ENCODE measurements around the gene IMMP2L. TPM values are rescaled to one million over a fixed set of nuclear protein-coding genes. Genes with fewer than 3 reads are reported as not detected.
A peak's percentile ranks its signal among the peaks of the same experiment; 100 is the strongest.

Gene IMMP2L
- total RNA-seq, 2 experiments from 2014 or later, result 8.9 to 18.7 TPM

- no peak overlapping the region for H3K4me3 ChIP-seq (ENCODE audit: low read length)
- Mint-ChIP-seq H3K27ac (peak overlapping the region; percentile 18), H3K4me1 (ENCODE audit: low read depth) (peaks cover 68% of the 10 kb centered on the region), H3K9me3 (no peaks in the 10 kb centered on the region), H3K36me3 (ENCODE audit: low read depth) (peaks cover 68% of the 10 kb centered on the region), H3K4me3 (no peak overlapping the region), H3K27me3 (no peaks in the 10 kb centered on the region)
- H3K36me3 ChIP-seq (ENCODE audit: insufficient read depth, low read length), result no peaks in the 10 kb centered on the region
- TF ChIP-seq CTCF (IDR thresholded peaks at IDR 0.05), result no peak
- no peaks in the 10 kb centered on the region for H3K9me3 ChIP-seq (ENCODE audit: control insufficient read depth in 1 of 2, insufficient read depth in 1 of 2, low read length in 2 of 2)
- no peak for DNase-seq
- no peak overlapping the region for H3K27ac ChIP-seq (ENCODE audit: low read depth in 1 of 2, low read length in 2 of 2)
- H3K4me1 ChIP-seq (ENCODE audit: insufficient read depth, low read length), result no peaks in the 10 kb centered on the region
- no peaks in the 10 kb centered on the region for H3K27me3 ChIP-seq (ENCODE audit: control insufficient read depth in 1 of 2, insufficient read depth in 2 of 2, low read length in 2 of 2)
- CTCF ChIA-PET, result no interaction called here
- POLR2A ChIA-PET, result no interaction called here
- intact Hi-C loops (cut with DNase I, micrococcal nuclease), result loop anchor here in 1 of 2 experiments (5.0 to 10.0 kb wide), 3 partner anchors 384 to 631 kb away; partner anchors contain the start of gene IMMP2L
- no peak for ATAC-seq (ENCODE audit: poor library complexity)
Observed at GRCh38 chr7:111103678-111104274, 458.5 kb downstream of the IMMP2L start.

DNA sequence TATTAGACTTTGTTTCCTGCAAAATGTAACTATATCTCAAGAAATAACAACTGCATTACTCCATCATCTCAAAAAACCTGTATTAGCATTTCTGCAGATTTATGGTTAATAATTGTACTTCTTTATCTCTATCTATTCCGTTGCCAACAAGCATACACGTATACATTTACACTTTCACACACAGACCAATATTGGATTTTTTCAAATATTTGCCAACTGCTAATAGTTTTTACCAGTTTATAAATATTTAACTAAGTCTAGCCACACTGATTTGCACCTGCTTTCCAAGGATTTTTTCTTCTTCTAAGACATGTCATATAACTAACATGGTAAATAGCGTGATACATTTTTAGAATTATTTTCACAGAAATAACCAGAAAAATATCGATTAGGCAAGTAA is 459.2 kb downstream of the IMMP2L start:
- intact Hi-C loops (cut with DNase I, micrococcal nuclease), result loop anchor here in 1 of 2 experiments (5.0 to 10.0 kb wide), 3 partner anchors 384 to 632 kb away; partner anchors contain the start of gene IMMP2L
- Mint-ChIP-seq H3K4me1 (ENCODE audit: low read depth) (peaks cover 71% of the 10 kb centered on the region), H3K36me3 (ENCODE audit: low read depth) (peaks cover 70% of the 10 kb centered on the region), H3K27ac (no peak overlapping the region), H3K9me3 (no peaks in the 10 kb centered on the region), H3K4me3 (no peak overlapping the region), H3K27me3 (no peaks in the 10 kb centered on the region)
- Histone ChIP-seq H3K4me3 (ENCODE audit: low read length) (no peak overlapping the region), H3K27ac (ENCODE audit: low read depth in 1 of 2, low read length in 2 of 2) (no peak overlapping the region), H3K27me3 (ENCODE audit: control insufficient read depth in 1 of 2, insufficient read depth in 2 of 2, low read length in 2 of 2) (no peaks in the 10 kb centered on the region), H3K9me3 (ENCODE audit: control insufficient read depth in 1 of 2, insufficient read depth in 1 of 2, low read length in 2 of 2) (no peaks in the 10 kb centered on the region), H3K4me1 (ENCODE audit: insufficient read depth, low read length) (no peaks in the 10 kb centered on the region), H3K36me3 (ENCODE audit: insufficient read depth, low read length) (no peaks in the 10 kb centered on the region)
- ChIA-PET CTCF (no interaction called here), POLR2A (no interaction called here)
- ATAC-seq (ENCODE audit: poor library complexity) (no peak), DNase-seq (no peak)
- no peak for TF ChIP-seq CTCF (IDR thresholded peaks at IDR 0.05)

DNA sequence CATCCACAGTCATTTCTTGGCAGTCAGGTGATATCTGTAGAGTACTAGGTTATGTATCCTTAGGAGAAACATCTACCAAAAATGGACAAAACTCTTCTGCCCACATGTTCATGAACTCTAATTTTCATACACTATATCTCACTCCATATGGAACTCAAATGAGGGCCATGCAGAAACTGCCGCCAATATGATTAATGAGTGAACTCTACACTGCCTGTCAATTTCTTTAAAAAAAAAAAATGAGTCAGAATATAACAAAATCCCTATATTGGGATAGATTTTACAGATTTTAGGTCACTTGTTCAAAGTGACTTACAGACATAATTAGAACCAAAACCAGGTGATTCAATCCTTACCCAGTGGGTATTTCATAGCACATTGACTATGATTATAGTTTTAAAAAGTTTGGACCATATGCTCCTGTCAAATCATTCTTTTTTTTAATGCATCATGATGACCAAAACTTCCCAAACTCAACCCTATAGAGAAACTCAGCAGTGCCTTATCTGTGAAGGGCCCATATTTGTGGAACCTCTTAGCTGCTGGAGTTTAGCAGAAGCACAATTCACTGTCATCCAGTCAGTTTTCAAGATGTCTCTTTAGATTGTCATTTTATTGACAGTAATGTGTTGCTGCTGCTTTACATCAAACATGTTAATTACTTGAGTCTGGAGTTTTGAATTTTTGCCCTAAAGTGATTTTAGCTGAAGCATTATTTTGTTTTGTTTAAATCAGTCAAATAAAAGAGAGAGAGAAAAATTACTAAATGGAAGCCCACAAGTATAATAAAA is 460.2 kb downstream of the IMMP2L start:
- H3K27ac Mint-ChIP-seq, result peak overlapping the region; percentile 40
- peaks cover 63% of the 10 kb centered on the region for H3K36me3 Mint-ChIP-seq (ENCODE audit: low read depth)

More for the DNA sequence above, 460.2 kb downstream of the IMMP2L start:
- TF ChIP-seq CTCF (IDR thresholded peaks at IDR 0.05), result no peak
- Mint-ChIP-seq H3K4me1 (ENCODE audit: low read depth) (peaks cover 74% of the 10 kb centered on the region), H3K9me3 (no peaks in the 10 kb centered on the region), H3K4me3 (no peak overlapping the region), H3K27me3 (no peaks in the 10 kb centered on the region)
- Histone ChIP-seq H3K4me3 (ENCODE audit: low read length) (no peak overlapping the region), H3K36me3 (ENCODE audit: insufficient read depth, low read length) (no peaks in the 10 kb centered on the region), H3K27ac (ENCODE audit: low read depth in 1 of 2, low read length in 2 of 2) (no peak overlapping the region), H3K27me3 (ENCODE audit: control insufficient read depth in 1 of 2, insufficient read depth in 2 of 2, low read length in 2 of 2) (no peaks in the 10 kb centered on the region), H3K4me1 (ENCODE audit: insufficient read depth, low read length) (no peaks in the 10 kb centered on the region), H3K9me3 (ENCODE audit: control insufficient read depth in 1 of 2, insufficient read depth in 1 of 2, low read length in 2 of 2) (no peaks in the 10 kb centered on the region)
- DNase-seq, result no peak
- intact Hi-C loops (cut with DNase I, micrococcal nuclease), result loop anchor here in 1 of 2 experiments (5.0 to 10.0 kb wide), 3 partner anchors 385 to 633 kb away; partner anchors contain the start of gene IMMP2L
- CTCF ChIA-PET, result no interaction called here
- POLR2A ChIA-PET, result interaction anchor here (0.8 kb wide), 1 partner anchor 10 kb away, joined by 4 read pairs; no protein-coding TSS in a partner anchor
- ATAC-seq (ENCODE audit: poor library complexity), result no peak
